Caco-2 (cell line): ENCODE results near the gene SAMSN1. TPM values are rescaled to one million over a fixed set of nuclear protein-coding genes. Genes with fewer than 3 reads are reported as not detected.

Experiments
- BruUV-seq: library from RNA; stranded (reverse); fragments of 400-500 nt; replicated peaks from 2 replicates; lab custom pipeline; 2021; lab: Mats Ljungman, UMichigan
- CTCF ChIA-PET: fragments of 300-600 bp; sonication (Branson Sonifier 250); formaldehyde crosslinking; loops from one replicate; lab custom pipeline; 2022; ENCODE audit warnings: antibody characterized with exemption; lab: Charles Lee
- POLR2A ChIA-PET: fragments of 300-600 bp; sonication (Branson Sonifier 250); formaldehyde crosslinking; loops from one replicate; lab custom pipeline; 2022; ENCODE audit warnings: antibody characterized with exemption; lab: Charles Lee
- DNase-seq, 2 experiments: peaks; one replicate each; pipeline versions ENCODE4 v3.0.0 to v3.0.0-alpha.2; 2020 to 2022
- H3K27me3 ChIP-seq: replicated peaks from 2 replicates; pipeline ENCODE4 v1.6.0; 2011; ENCODE audit warnings: low read length; ENCODE audit not compliant: control insufficient read depth, insufficient read depth
- H3K36me3 ChIP-seq: 2 replicates; pipeline ENCODE4 v1.5.1; 2011; ENCODE audit warnings: low read length; ENCODE audit not compliant: control insufficient read depth, insufficient read depth
- H3K4me1 ChIP-seq: fragments of 250-450 bp; sonication (Bioruptor Pico); 2 replicates; pipeline ENCODE4 v1.5.1; 2020; ENCODE audit warnings: mild to moderate bottlenecking
- H3K4me3 ChIP-seq: 2 replicates; pipeline ENCODE4 v1.5.1; 2011; ENCODE audit warnings: low read depth, mild to moderate bottlenecking, control low read depth, low read length
- H3K9me3 ChIP-seq: fragments of 250-450 bp; sonication (Bioruptor Pico); 2 replicates; pipeline ENCODE4 v1.5.1; 2020; ENCODE audit warnings: mild to moderate bottlenecking, moderate library complexity
- H3K27ac Mint-ChIP-seq: one replicate; pipeline ENCODE4 v1.8.0; 2022; ENCODE audit warnings: mixed read lengths; ENCODE audit not compliant: unreplicated experiment
- H3K27me3 Mint-ChIP-seq: one replicate; pipeline ENCODE4 v1.8.0; 2022; ENCODE audit warnings: mixed read lengths; ENCODE audit not compliant: insufficient read depth, unreplicated experiment
- H3K36me3 Mint-ChIP-seq: one replicate; pipeline ENCODE4 v1.8.0; 2022; ENCODE audit warnings: mild to moderate bottlenecking, mixed read lengths; ENCODE audit not compliant: insufficient read depth, unreplicated experiment
- H3K4me1 Mint-ChIP-seq: one replicate; pipeline ENCODE4 v1.8.0; 2022; ENCODE audit warnings: low read depth, mixed read lengths; ENCODE audit not compliant: unreplicated experiment
- H3K4me3 Mint-ChIP-seq: one replicate; pipeline ENCODE4 v1.8.0; 2022; ENCODE audit warnings: mild to moderate bottlenecking, moderate library complexity, mixed read lengths; ENCODE audit not compliant: unreplicated experiment
- H3K9me3 Mint-ChIP-seq: one replicate; pipeline ENCODE4 v1.8.0; 2022; ENCODE audit warnings: mixed read lengths; ENCODE audit not compliant: unreplicated experiment
- CTCF ChIP-seq, 2 experiments: fragments of 200-600 bp in 1 of 2; IDR thresholded peaks; 1 replicate in 1 of 2; 2 replicates in 1 of 2; pipeline versions ENCODE4 v1.5.1 to v1.8.0; 2011 to 2022; ENCODE audit warnings: antibody characterized with exemption in 1 of 2, control low read depth in 1 of 2, inconsistent platforms in 1 of 2, low read depth in 1 of 2, low read length in 1 of 2, mild to moderate bottlenecking in 1 of 2, moderate library complexity in 1 of 2; ENCODE audit not compliant: insufficient read depth in 1 of 2, severe bottlenecking in 1 of 2, unreplicated experiment in 1 of 2
- intact Hi-C: fragments of 100-400 bp; cut with micrococcal nuclease; formaldehyde crosslinking; loops from one replicate; pipeline ENCODE4 v1.10.0; 2022; ENCODE audit not compliant: unreplicated experiment
- total RNA-seq: library from RNA; stranded (reverse); gene quantifications from 2 replicates; pipeline ENCODE4 v1.2.3, GENCODE V29; 2022

The SAMSN1 gene
- total RNA-seq, 1 experiment from 2014 or later, result not detected

DNA sequence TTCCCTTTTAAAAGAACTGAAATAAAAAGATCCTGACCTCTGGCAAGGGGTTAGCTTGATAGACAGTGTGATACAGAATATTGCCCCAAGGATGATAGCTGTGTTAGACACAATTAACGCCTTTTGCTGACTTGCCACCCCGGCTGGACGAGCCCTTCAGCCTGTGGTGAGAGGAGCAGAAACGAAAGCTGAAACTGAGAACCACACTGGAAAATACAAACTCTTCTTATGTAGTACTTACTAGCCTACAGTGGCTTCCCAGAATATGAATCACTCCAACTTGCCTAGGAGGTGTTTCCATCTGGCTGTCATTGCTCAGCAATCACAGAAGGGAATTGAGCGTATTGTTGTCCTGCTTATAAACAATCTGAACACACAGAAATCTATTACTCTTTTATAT is 22.9 kb downstream of the SAMSN1 start:
- H3K4me1 Mint-ChIP-seq, result no peaks in the 10 kb centered on the region
- Histone ChIP-seq H3K4me1 (no peaks in the 10 kb centered on the region), H3K9me3 (no peaks in the 10 kb centered on the region), H3K4me3 (no peak overlapping the region), H3K27me3 (no peaks in the 10 kb centered on the region), H3K36me3 (no peaks in the 10 kb centered on the region)
- ChIA-PET POLR2A (no interaction called here), CTCF (no interaction called here)
- DNase-seq, result no peak
- H3K36me3 Mint-ChIP-seq, result no peaks in the 10 kb centered on the region
- H3K27me3 Mint-ChIP-seq, result peaks cover 2% of the 10 kb centered on the region
- no peaks in the 10 kb centered on the region for H3K9me3 Mint-ChIP-seq
- H3K27ac Mint-ChIP-seq, result no peak overlapping the region
- BruUV-seq, result no TSS peak
- no peak for TF ChIP-seq CTCF (IDR thresholded peaks at IDR 0.05; ENCODE audit: insufficient read depth in 1 of 2, low read depth in 1 of 2, low read length in 1 of 2, severe bottlenecking in 1 of 2, unreplicated experiment in 1 of 2)
- H3K4me3 Mint-ChIP-seq, result no peak overlapping the region
- intact Hi-C loops, result no loop called here

- Mint-ChIP-seq H3K36me3 (no peaks in the 10 kb centered on the region), H3K4me3 (no peak overlapping the region), H3K27ac (no peak overlapping the region), H3K4me1 (no peaks in the 10 kb centered on the region), H3K27me3 (peaks cover 4% of the 10 kb centered on the region), H3K9me3 (no peaks in the 10 kb centered on the region)
- H3K27me3 ChIP-seq, result no peaks in the 10 kb centered on the region
- no peak for DNase-seq
- intact Hi-C loops, result no loop called here
- H3K9me3 ChIP-seq, result no peaks in the 10 kb centered on the region
- CTCF ChIA-PET, result no interaction called here
- TF ChIP-seq CTCF (IDR thresholded peaks at IDR 0.05; ENCODE audit: insufficient read depth in 1 of 2, low read depth in 1 of 2, low read length in 1 of 2, severe bottlenecking in 1 of 2, unreplicated experiment in 1 of 2), result no peak
- H3K4me3 ChIP-seq, result no peak overlapping the region
- POLR2A ChIA-PET, result no interaction called here
- no peaks in the 10 kb centered on the region for H3K36me3 ChIP-seq
- H3K4me1 ChIP-seq, result no peaks in the 10 kb centered on the region
- no TSS peak for BruUV-seq
Measured at GRCh38 chr21:14522736-14523135, 23.4 kb downstream of the SAMSN1 start.

DNA sequence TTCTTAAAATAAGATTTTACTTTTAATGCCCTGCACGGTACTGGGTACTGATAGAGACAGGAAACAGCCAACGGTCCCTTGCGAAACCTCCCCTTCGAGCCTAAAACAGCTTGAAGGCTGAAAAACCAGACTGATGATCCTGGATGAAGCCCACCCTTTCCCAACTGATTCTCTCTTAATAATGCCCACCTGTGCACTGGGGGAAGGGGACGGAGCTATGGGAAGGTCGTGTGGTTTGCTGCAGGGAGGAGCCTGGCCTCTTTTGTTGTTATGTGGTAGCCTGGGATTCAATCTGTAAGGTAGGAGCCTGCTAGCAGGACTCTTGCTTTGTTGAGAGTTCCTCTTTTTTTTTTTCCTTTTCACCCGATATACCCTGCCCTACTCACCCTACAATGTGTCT is 25.6 kb downstream of the SAMSN1 start:
- Mint-ChIP-seq H3K36me3 (no peaks in the 10 kb centered on the region), H3K27ac (no peak overlapping the region), H3K4me1 (no peaks in the 10 kb centered on the region), H3K4me3 (no peak overlapping the region), H3K9me3 (no peaks in the 10 kb centered on the region), H3K27me3 (peaks cover 5% of the 10 kb centered on the region)
- Histone ChIP-seq H3K4me1 (no peaks in the 10 kb centered on the region), H3K9me3 (no peaks in the 10 kb centered on the region), H3K36me3 (no peaks in the 10 kb centered on the region), H3K27me3 (no peaks in the 10 kb centered on the region), H3K4me3 (no peak overlapping the region)
- CTCF ChIA-PET, result no interaction called here
- no peak for TF ChIP-seq CTCF (IDR thresholded peaks at IDR 0.05; ENCODE audit: insufficient read depth in 1 of 2, low read depth in 1 of 2, low read length in 1 of 2, severe bottlenecking in 1 of 2, unreplicated experiment in 1 of 2)
- intact Hi-C loops, result no loop called here
- no TSS peak for BruUV-seq
- no peak for DNase-seq
- POLR2A ChIA-PET, result no interaction called here
